ENCODE data around the gene CENPT.
"Not testable (repeated sequence)": the region's sequence is repeated elsewhere in the genome, so short reads cannot be mapped to it uniquely, and the experiment has no call there.

The CENPT gene

GRCh38 chr16:67874372-67874771, 26.9 kb upstream of the CENPT start:
- no peak for FAIRE-seq

GRCh38 chr16:67873435-67874370, 26.2 kb upstream of the CENPT start:
- no peak for FAIRE-seq

GRCh38 chr16:67872631-67873434, 25.3 kb upstream of the CENPT start, which contains the start of gene EDC4:
EDC4 (plus strand) TSS chr16:67873052; CDS start chr16:67873262, 210 bp downstream.
- FAIRE-seq: no peak

GRCh38 chr16:67872131-67872630, 24.7 kb upstream of the CENPT start:
- no peak for FAIRE-seq

GRCh38 chr16:67871256-67871655, 23.8 kb upstream of the CENPT start:
- no peak for FAIRE-seq

GRCh38 chr16:67869653-67870052, 22.2 kb upstream of the CENPT start:
- FAIRE-seq: no peak

GRCh38 chr16:67868290-67868689, 20.8 kb upstream of the CENPT start:
- no peak for FAIRE-seq

- no peak for FAIRE-seq
Observed at GRCh38 chr16:67865318-67865717, 17.8 kb upstream of the CENPT start.

- FAIRE-seq: no peak
Observed at GRCh38 chr16:67864594-67864993, 17.1 kb upstream of the CENPT start.

- not testable (repeated sequence) for FAIRE-seq
Observed at GRCh38 chr16:67864044-67864443, 16.6 kb upstream of the CENPT start.

- FAIRE-seq: no peak
Observed at GRCh38 chr16:67862623-67863583, 15.4 kb upstream of the CENPT start.

- FAIRE-seq: no peak
Observed at GRCh38 chr16:67861877-67862276, 14.4 kb upstream of the CENPT start.

GRCh38 chr16:67860589-67861398, 13.3 kb upstream of the CENPT start:
- FAIRE-seq: no peak

- FAIRE-seq: no peak
Observed at GRCh38 chr16:67858500-67858899, 11.0 kb upstream of the CENPT start.

- peak; percentile 31 for FAIRE-seq
Observed at GRCh38 chr16:67857547-67858233, 10.2 kb upstream of the CENPT start.

GRCh38 chr16:67856927-67857546, 9.5 kb upstream of the CENPT start:
- no peak for FAIRE-seq

GRCh38 chr16:67855789-67856188, 8.3 kb upstream of the CENPT start:
- FAIRE-seq: no peak

GRCh38 chr16:67853670-67854069, 6.2 kb upstream of the CENPT start:
- FAIRE-seq: no peak

- FAIRE-seq: no peak
Observed at GRCh38 chr16:67848118-67848517, 625 bp upstream of the CENPT start.

Data from colon (tissue), 2 donors.